Mesodermal cell (in vitro differentiated cells): ENCODE measurements around the gene PTGIS.

Experiments used
- H3K27ac ChIP-seq: 2 replicates; pipeline ENCODE4 v1.7.0; 2013; ENCODE audit warnings: mild to moderate bottlenecking, low read depth, low read length, moderate library complexity; ENCODE audit not compliant: severe bottlenecking
- H3K36me3 ChIP-seq: 2 replicates; pipeline ENCODE4 v1.7.1; 2013; ENCODE audit warnings: mild to moderate bottlenecking, low read length, moderate library complexity; ENCODE audit not compliant: control insufficient read depth, insufficient read depth
- H3K4me1 ChIP-seq: one replicate; pipeline ENCODE4 v1.7.1; 2013; ENCODE audit warnings: mild to moderate bottlenecking, low read length; ENCODE audit not compliant: insufficient read depth, control insufficient read depth, poor library complexity, severe bottlenecking
- H3K4me3 ChIP-seq: 2 replicates; pipeline ENCODE4 v1.7.0; 2013; ENCODE audit warnings: low read length, control low read depth, mild to moderate bottlenecking; ENCODE audit not compliant: insufficient read depth, poor library complexity, severe bottlenecking; ENCODE audit errors: extremely low read depth
- H3K9me3 ChIP-seq: 2 replicates; pipeline ENCODE4 v1.7.1; 2013; ENCODE audit warnings: mild to moderate bottlenecking, low read length, moderate library complexity; ENCODE audit not compliant: control insufficient read depth
- WGBS, 2 experiments: methylation state at CpG; one replicate each; pipeline ENCODE4 v1.1.5; 2013; ENCODE audit warnings: missing lambda C conversion rate in 2 of 2; ENCODE audit not compliant: insufficient coverage in 2 of 2; 5-methylcytosine and 5-hydroxymethylcytosine counted together

Gene PTGIS

GRCh38 chr20:49478754-49479689 is 88.9 kb downstream of the PTGIS start:
- H3K4me3 ChIP-seq: no peak overlapping the region
- no peak overlapping the region for H3K27ac ChIP-seq
- H3K36me3 ChIP-seq: no peaks in the 10 kb centered on the region
- WGBS, 2 experiments: 90 to 93% methylated on average over 5 of the region's 5 CpGs
- no peaks in the 10 kb centered on the region for H3K9me3 ChIP-seq
- no peaks in the 10 kb centered on the region for H3K4me1 ChIP-seq

DNA sequence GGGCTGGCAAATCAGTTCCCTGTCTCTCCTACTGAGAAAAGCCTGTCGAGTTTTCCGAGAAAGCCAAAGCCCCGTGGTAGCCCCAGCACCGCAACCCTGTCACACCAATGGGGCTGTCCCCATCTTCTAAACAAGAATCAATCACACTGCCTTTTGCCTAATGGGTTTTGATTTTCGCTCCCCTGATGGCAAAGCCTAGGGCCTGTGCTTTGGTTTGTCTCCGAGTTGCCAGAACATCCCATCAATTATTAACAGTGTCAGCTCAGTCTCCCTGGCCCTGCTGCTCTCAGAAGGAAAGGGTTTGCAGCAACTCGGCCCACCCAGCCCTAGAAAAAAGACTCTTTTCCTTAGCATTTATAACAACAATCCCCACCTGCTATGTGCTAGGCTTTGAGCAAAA is 89.7 kb downstream of the PTGIS start:
- no peak overlapping the region for H3K4me3 ChIP-seq
- no peaks in the 10 kb centered on the region for H3K4me1 ChIP-seq
- no peaks in the 10 kb centered on the region for H3K9me3 ChIP-seq
- 80 to 84% methylated on average over 5 to 6 of the region's 7 CpGs for WGBS, 2 experiments
- H3K27ac ChIP-seq: no peak overlapping the region
- no peaks in the 10 kb centered on the region for H3K36me3 ChIP-seq

DNA sequence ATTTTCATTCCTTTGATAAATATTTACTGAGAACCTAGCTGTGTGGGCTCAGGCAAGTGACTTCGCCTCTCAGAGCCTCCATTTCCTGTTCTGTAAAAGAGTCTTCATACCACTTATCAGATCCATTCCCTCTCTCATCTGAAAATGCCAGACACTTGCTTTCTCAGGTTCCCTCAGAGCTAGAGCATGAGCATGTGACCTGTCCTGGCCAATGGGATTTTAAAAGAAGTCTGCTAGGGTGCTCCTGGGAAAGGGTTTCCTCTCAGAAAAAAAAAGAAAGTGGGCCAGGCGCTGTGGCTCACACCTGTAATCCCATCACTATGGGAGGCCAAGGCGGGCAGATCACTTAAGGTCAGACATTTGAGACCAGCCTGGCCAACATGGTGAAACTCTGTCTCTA is 90.7 kb downstream of the PTGIS start:
- no peak overlapping the region for H3K4me3 ChIP-seq
- 82 to 86% methylated on average over 2 to 3 of the region's 3 CpGs for WGBS, 2 experiments
- H3K4me1 ChIP-seq: no peaks in the 10 kb centered on the region
- no peaks in the 10 kb centered on the region for H3K9me3 ChIP-seq
- H3K27ac ChIP-seq: no peak overlapping the region
- H3K36me3 ChIP-seq: no peaks in the 10 kb centered on the region

GRCh38 chr20:49476016-49476355 is 92.0 kb downstream of the PTGIS start:
- Histone ChIP-seq H3K4me1 (no peaks in the 10 kb centered on the region), H3K27ac (no peak overlapping the region), H3K4me3 (no peak overlapping the region), H3K36me3 (no peaks in the 10 kb centered on the region), H3K9me3 (no peaks in the 10 kb centered on the region)
- WGBS, 2 experiments: 86 to 90% methylated on average over 7 of the region's 7 CpGs

DNA sequence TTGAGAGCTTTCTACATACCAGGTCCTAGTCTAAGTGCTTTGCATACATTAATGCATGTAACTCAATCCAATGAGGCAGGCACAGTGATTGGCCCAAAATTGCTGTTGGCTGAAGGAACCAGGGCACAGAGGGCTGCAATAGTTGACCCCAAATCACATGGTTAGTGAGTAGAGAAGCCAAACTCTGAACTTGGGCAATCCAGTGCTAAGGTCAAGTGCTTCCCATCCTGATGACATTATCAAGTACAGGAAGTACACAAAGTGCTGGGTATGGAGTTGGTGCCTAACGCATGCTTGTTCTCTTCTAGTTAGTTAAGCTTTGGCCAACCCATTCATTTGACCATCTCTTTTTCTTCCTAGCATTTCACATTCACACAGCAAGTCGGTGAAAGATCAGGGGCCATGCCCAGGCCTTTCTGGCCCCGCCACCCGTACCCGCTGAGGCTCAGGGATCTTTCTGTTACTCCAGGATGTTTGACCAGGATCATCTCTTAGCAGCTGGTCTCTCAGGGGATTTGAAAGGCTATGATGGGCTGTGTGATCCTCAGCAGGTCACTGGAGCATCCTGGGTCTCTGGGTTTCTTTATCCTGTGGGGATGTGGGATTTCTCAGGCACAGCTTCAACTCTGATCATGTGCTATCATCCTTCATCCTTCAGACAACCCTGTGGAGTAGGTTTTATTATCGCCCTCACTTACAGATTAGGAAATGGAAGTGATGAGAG is 92.5 kb downstream of the PTGIS start:
- Histone ChIP-seq H3K9me3 (no peaks in the 10 kb centered on the region), H3K4me3 (no peak overlapping the region), H3K36me3 (no peaks in the 10 kb centered on the region), H3K4me1 (no peaks in the 10 kb centered on the region), H3K27ac (no peak overlapping the region)
- WGBS, 2 experiments: 94 to 100% methylated on average over 3 to 5 of the region's 6 CpGs

DNA sequence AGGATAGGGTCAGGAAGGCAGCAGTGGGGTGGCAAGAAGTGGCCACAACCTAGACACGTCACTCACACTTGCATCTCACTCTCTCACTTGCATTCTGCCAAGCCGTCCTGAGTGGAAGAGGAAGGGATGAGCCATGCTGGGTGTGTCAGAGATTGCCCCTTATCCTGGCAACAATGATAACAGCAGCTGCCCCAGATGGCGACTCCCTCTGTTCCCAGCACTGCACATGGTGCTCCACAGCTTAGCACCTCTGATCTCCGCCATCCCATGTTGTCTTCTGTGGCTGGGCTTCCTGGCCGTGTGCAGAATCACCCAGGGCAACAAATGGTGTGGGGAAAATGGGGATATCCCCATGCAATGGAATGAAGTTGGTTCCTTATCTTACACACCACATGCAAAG is 96.5 kb downstream of the PTGIS start:
- no peaks in the 10 kb centered on the region for H3K36me3 ChIP-seq
- H3K9me3 ChIP-seq: no peaks in the 10 kb centered on the region
- 73 to 100% methylated on average over 1 to 2 of the region's 5 CpGs for WGBS, 2 experiments
- no peak overlapping the region for H3K27ac ChIP-seq
- H3K4me3 ChIP-seq: no peak overlapping the region
- H3K4me1 ChIP-seq: no peaks in the 10 kb centered on the region

- WGBS, 2 experiments: 85 to 87% methylated on average over 6 of the region's 6 CpGs
Measured at GRCh38 chr20:49470922-49471321, 97.0 kb downstream of the PTGIS start.

DNA sequence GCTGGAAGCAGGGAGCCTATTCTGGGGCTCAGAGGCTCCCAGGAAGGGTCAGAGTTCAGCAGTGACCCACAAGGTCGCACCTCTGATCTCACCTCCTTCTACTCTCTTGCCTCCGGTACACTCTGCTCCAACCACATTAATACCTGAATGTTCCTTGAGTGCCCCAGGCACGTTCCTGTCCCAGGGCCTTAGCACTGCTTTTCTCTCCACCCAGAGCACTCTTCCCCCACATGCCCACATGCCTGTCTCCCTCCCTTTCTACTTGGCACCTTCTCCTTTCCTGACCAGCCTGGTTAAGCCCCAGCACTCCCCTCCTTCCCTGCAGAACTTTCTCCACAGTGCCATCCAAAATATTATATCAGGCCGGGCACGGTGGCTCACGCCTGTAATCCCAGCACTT is 98.9 kb downstream of the PTGIS start:
- no peaks in the 10 kb centered on the region for H3K4me1 ChIP-seq
- 87 to 89% methylated on average over 3 of the region's 6 CpGs for WGBS, 2 experiments
- H3K9me3 ChIP-seq: no peaks in the 10 kb centered on the region
- no peak overlapping the region for H3K27ac ChIP-seq
- H3K4me3 ChIP-seq: no peak overlapping the region
- H3K36me3 ChIP-seq: no peaks in the 10 kb centered on the region

More at GRCh38 chr20:49470922-49471321, 97.0 kb downstream of the PTGIS start:
- Histone ChIP-seq H3K36me3 (no peaks in the 10 kb centered on the region), H3K9me3 (no peaks in the 10 kb centered on the region), H3K4me3 (no peak overlapping the region), H3K4me1 (no peaks in the 10 kb centered on the region), H3K27ac (no peak overlapping the region)

GRCh38 chr20:49468412-49468811 is 99.5 kb downstream of the PTGIS start:
- H3K4me1 ChIP-seq: no peaks in the 10 kb centered on the region
- no peaks in the 10 kb centered on the region for H3K36me3 ChIP-seq
- no peak overlapping the region for H3K27ac ChIP-seq
- 82 to 91% methylated on average over 5 to 6 of the region's 7 CpGs for WGBS, 2 experiments
- H3K4me3 ChIP-seq: no peak overlapping the region
- H3K9me3 ChIP-seq: no peaks in the 10 kb centered on the region

GRCh38 chr20:49466114-49466912 is 101.6 kb downstream of the PTGIS start:
- H3K4me1 ChIP-seq: no peaks in the 10 kb centered on the region
- no peaks in the 10 kb centered on the region for H3K36me3 ChIP-seq
- no peak overlapping the region for H3K4me3 ChIP-seq
- H3K27ac ChIP-seq: no peak overlapping the region
- 94% methylated on average over 6 to 7 of the region's 8 CpGs for WGBS, 2 experiments
- no peaks in the 10 kb centered on the region for H3K9me3 ChIP-seq
